Endodermal cell (in vitro differentiated cells): ENCODE data around the gene LRP1. TPM values are rescaled to one million over a fixed set of nuclear protein-coding genes. Genes with fewer than 3 reads are reported as not detected.
A peak's percentile ranks its signal among the peaks of the same experiment; 100 is the strongest.

Experiments
- DNase-seq: peaks from one replicate; pipeline ENCODE4 v3.0.0-alpha.2; 2017
- H3K27ac ChIP-seq: 2 replicates; pipeline ENCODE4 v1.5.1; 2013; ENCODE audit warnings: mild to moderate bottlenecking, low read depth, low read length, moderate library complexity
- H3K27me3 ChIP-seq: 2 replicates; pipeline ENCODE4 v1.6.1; 2013; ENCODE audit warnings: mild to moderate bottlenecking, low read length, moderate library complexity; ENCODE audit not compliant: insufficient read depth, control insufficient read depth, poor library complexity, severe bottlenecking
- H3K36me3 ChIP-seq: 2 replicates; pipeline ENCODE4 v1.7.0; 2013; ENCODE audit warnings: mild to moderate bottlenecking, low read length, moderate library complexity; ENCODE audit not compliant: control insufficient read depth, insufficient read depth
- H3K4me1 ChIP-seq: one replicate; pipeline ENCODE4 v1.7.0; 2013; ENCODE audit warnings: low read length; ENCODE audit not compliant: control insufficient read depth, insufficient read depth
- H3K4me3 ChIP-seq: 2 replicates; pipeline ENCODE4 v1.5.1; 2013; ENCODE audit warnings: mild to moderate bottlenecking, low read length, moderate library complexity
- H3K9ac ChIP-seq: 2 replicates; pipeline ENCODE4 v1.6.1; 2013; ENCODE audit warnings: mild to moderate bottlenecking, low read length, moderate library complexity; ENCODE audit not compliant: poor library complexity, severe bottlenecking; ENCODE audit errors: extremely low read depth
- H3K9me3 ChIP-seq: 2 replicates; pipeline ENCODE4 v1.6.1; 2013; ENCODE audit warnings: mild to moderate bottlenecking, low read length, moderate library complexity; ENCODE audit not compliant: control insufficient read depth
- H3K27ac Mint-ChIP-seq: 2 replicates; pipeline ENCODE4 v1.8.0; 2020; ENCODE audit warnings: mixed read lengths
- H3K27me3 Mint-ChIP-seq: 2 replicates; pipeline ENCODE4 v1.8.0; 2021; ENCODE audit warnings: mild to moderate bottlenecking, mixed read lengths; ENCODE audit not compliant: insufficient read depth
- H3K36me3 Mint-ChIP-seq: 2 replicates; pipeline ENCODE4 v1.8.0; 2020; ENCODE audit warnings: low read depth, mixed read lengths
- H3K4me1 Mint-ChIP-seq: 2 replicates; pipeline ENCODE4 v1.8.0; 2020; ENCODE audit warnings: mixed read lengths
- H3K4me3 Mint-ChIP-seq: 2 replicates; pipeline ENCODE4 v1.8.0; 2020; ENCODE audit warnings: mild to moderate bottlenecking, moderate library complexity, mixed read lengths
- H3K9me3 Mint-ChIP-seq: 2 replicates; pipeline ENCODE4 v1.8.0; 2020; ENCODE audit warnings: mild to moderate bottlenecking, mixed read lengths
- CTCF ChIP-seq: fragments of 200-600 bp; sonication (generic); conservative IDR thresholded peaks from 2 replicates; pipeline ENCODE4 v1.5.0; 2021; ENCODE audit warnings: antibody characterized with exemption, mild to moderate bottlenecking
- WGBS, 2 experiments: methylation state at CpG; one replicate each; pipeline versions ENCODE4 v1.1.5 to v1.1.7; 2013; ENCODE audit warnings: missing lambda C conversion rate in 2 of 2, mixed read lengths in 1 of 2; ENCODE audit not compliant: insufficient coverage in 1 of 2, insufficient read length in 1 of 2; 5-methylcytosine and 5-hydroxymethylcytosine counted together
- total RNA-seq, 2 donors: library from RNA; stranded (reverse); fragmentation: NEBNext Ultra II Directional in 1 of 2; extraction: Animal tissue kit (Norgen Biotek cat#: 25700) in 1 of 2; gene quantifications; 2 replicates in 1 of 2; 3 replicates in 1 of 2; pipeline ENCODE4 v1.2.1, GENCODE V29; 2021

LRP1 gene
- total RNA-seq, 2 donors from 2014 or later = 74.5 to 87.7 TPM

- no peak for TF ChIP-seq CTCF
- 59 to 67% methylated on average over 12 to 18 of the region's 18 CpGs for WGBS, 2 experiments
- Mint-ChIP-seq H3K4me1 (peaks cover 33% of the 10 kb centered on the region), H3K27ac (no peak overlapping the region), H3K9me3 (no peaks in the 10 kb centered on the region), H3K4me3 (no peak overlapping the region), H3K27me3 (peaks cover 75% of the 10 kb centered on the region), H3K36me3 (peaks cover 6% of the 10 kb centered on the region)
- no peak for DNase-seq
- Histone ChIP-seq H3K4me1 (peaks cover 5% of the 10 kb centered on the region), H3K36me3 (peaks cover under 1% of the 10 kb centered on the region), H3K4me3 (no peak overlapping the region), H3K27ac (no peak overlapping the region), H3K9ac (no peak overlapping the region), H3K27me3 (peaks cover 73% of the 10 kb centered on the region), H3K9me3 (no peaks in the 10 kb centered on the region)
Measured at GRCh38 chr12:57225680-57226210, 97.5 kb downstream of the LRP1 start.

GRCh38 chr12:57226588-57227314 lies 98.5 kb downstream of the LRP1 start:
- H3K4me1 ChIP-seq = peaks cover 10% of the 10 kb centered on the region
- no peak overlapping the region for H3K9ac ChIP-seq
- no peaks in the 10 kb centered on the region for H3K9me3 Mint-ChIP-seq
- H3K27me3 Mint-ChIP-seq = peaks cover 65% of the 10 kb centered on the region
- H3K27ac ChIP-seq = no peak overlapping the region
- peaks cover 62% of the 10 kb centered on the region for H3K27me3 ChIP-seq
- no peak for TF ChIP-seq CTCF
- peak overlapping the region; percentile 64 for H3K4me3 ChIP-seq
- H3K4me3 Mint-ChIP-seq = peak overlapping the region; percentile 47
- H3K36me3 ChIP-seq = peaks cover 10% of the 10 kb centered on the region
- H3K27ac Mint-ChIP-seq = no peak overlapping the region
- peak; percentile 86 for DNase-seq
- no peaks in the 10 kb centered on the region for H3K9me3 ChIP-seq
- H3K36me3 Mint-ChIP-seq = peaks cover 11% of the 10 kb centered on the region
- WGBS, 2 experiments = 4 to 10% methylated on average over 6 to 29 of the region's 35 CpGs
- peaks cover 30% of the 10 kb centered on the region for H3K4me1 Mint-ChIP-seq

- no peak overlapping the region for H3K27ac ChIP-seq
- DNase-seq = no peak
- Mint-ChIP-seq H3K9me3 (no peaks in the 10 kb centered on the region), H3K36me3 (peaks cover 18% of the 10 kb centered on the region), H3K4me1 (peaks cover 24% of the 10 kb centered on the region), H3K27me3 (peaks cover 57% of the 10 kb centered on the region), H3K4me3 (peak overlapping the region; percentile 47), H3K27ac (no peak overlapping the region)
- 33 to 41% methylated on average over 4 to 8 of the region's 8 CpGs for WGBS, 2 experiments
- no peak overlapping the region for H3K9ac ChIP-seq
- TF ChIP-seq CTCF = no peak
- H3K27me3 ChIP-seq = peaks cover 55% of the 10 kb centered on the region
- peaks cover 10% of the 10 kb centered on the region for H3K4me1 ChIP-seq
- H3K36me3 ChIP-seq = peaks cover 18% of the 10 kb centered on the region
- H3K9me3 ChIP-seq = no peaks in the 10 kb centered on the region
- H3K4me3 ChIP-seq = peak overlapping the region; percentile 64
Measured at GRCh38 chr12:57227315-57228115, 99.2 kb downstream of the LRP1 start.
